Right lobe of liver (tissue), 6 donors: ENCODE results near the gene TMEM256. TPM values are rescaled to one million over a fixed set of nuclear protein-coding genes. Genes with fewer than 3 reads are reported as not detected.

Source experiments
- ATAC-seq, 4 donors: fragments of 200-7000 bp; cut with Tn5 transposase; one replicate each; pipeline ENCODE4 v1.9.1; 2020; ENCODE audit warnings: mild to moderate bottlenecking in 4 of 4, moderate library complexity in 4 of 4
- DNase-seq, 3 donors: peaks; one replicate each; pipeline ENCODE4 v3.0.0-alpha.2; 2020
- H3K27ac ChIP-seq, 3 donors: fragments of 200-600 bp; one replicate each; pipeline ENCODE4 v1.8.0; 2022
- H3K27me3 ChIP-seq, 2 donors: fragments of 200-600 bp; one replicate each; pipeline ENCODE4 v1.8.0; 2022
- H3K36me3 ChIP-seq, 4 donors: fragments of 200-600 bp; sonication (generic) in 1 of 4; one replicate each; pipeline versions ENCODE4 v1.5.1 to v1.8.0; 2017 to 2022; ENCODE audit warnings: control low read depth in 1 of 4
- H3K4me1 ChIP-seq, 4 donors: fragments of 200-600 bp; sonication (generic) in 1 of 4; one replicate each; pipeline versions ENCODE4 v1.5.1 to v1.8.0; 2017 to 2022; ENCODE audit warnings: control low read depth in 1 of 4
- H3K4me3 ChIP-seq, 3 donors: fragments of 200-600 bp; one replicate each; pipeline ENCODE4 v1.8.0; 2022
- H3K9me3 ChIP-seq, 4 donors: fragments of 200-600 bp; sonication (generic) in 1 of 4; one replicate each; pipeline versions ENCODE4 v1.5.1 to v1.8.0; 2017 to 2022; ENCODE audit warnings: control low read depth in 1 of 4
- POLR2A ChIP-seq: fragments of 450-650 bp; IDR thresholded peaks from one replicate; pipeline ENCODE4 v1.6.1; 2017; ENCODE audit warnings: antibody characterized with exemption, mild to moderate bottlenecking
- WGBS: methylation state at CpG from one replicate; pipeline ENCODE4 v1.1.6; 2018; ENCODE audit warnings: low coverage, low lambda C conversion rate; ENCODE audit not compliant: insufficient coverage; ENCODE audit errors: missing lambda C conversion rate; 5-methylcytosine and 5-hydroxymethylcytosine counted together
- intact Hi-C, 2 donors: fragments of 100-400 bp; cut with DNase I; formaldehyde crosslinking; loops; one replicate each; pipeline versions ENCODE4 v1.11.2 to v1.14.1; 2022
- total RNA-seq, 6 experiments: library from RNA; depleted of rRNA in 2 of 6; stranded (reverse); fragments of >200 nt in 2 of 6; fragmentation: NEBNext Ultra II Directional in 3 of 6; extraction: Animal tissue kit (Norgen Biotek cat#: 25700) in 3 of 6; gene quantifications; one replicate each; pipeline versions ENCODE4 v1.1.0 to v1.2.4, GENCODE V29; 2016 to 2023
- TF ChIP-seq, protein P1 (sequence below), 4 donors: fragments of 200-600 bp in 3 of 4; fragments of 450-650 bp in 1 of 4; IDR thresholded peaks; one replicate each; pipeline versions ENCODE4 v1.5.1 to v1.8.0; 2016 to 2022; ENCODE audit warnings: antibody characterized with exemption in 4 of 4, mild to moderate bottlenecking in 2 of 4
- donor health status: DM: no; HTN: yes; CAD: no.
- donor health status: DM: no; HTN: no; CAD: no.
- donor health status: DM: no; HTN: no; CAD: no.
- donor health status: DM: no; HTN: yes; CAD: no.
- donor health status: DM: no; HTN: yes; CAD: no.

The TMEM256 gene
- total RNA-seq, 6 experiments from 2014 or later = 56.4 to 95.4 (median 68.9) TPM

DNA sequence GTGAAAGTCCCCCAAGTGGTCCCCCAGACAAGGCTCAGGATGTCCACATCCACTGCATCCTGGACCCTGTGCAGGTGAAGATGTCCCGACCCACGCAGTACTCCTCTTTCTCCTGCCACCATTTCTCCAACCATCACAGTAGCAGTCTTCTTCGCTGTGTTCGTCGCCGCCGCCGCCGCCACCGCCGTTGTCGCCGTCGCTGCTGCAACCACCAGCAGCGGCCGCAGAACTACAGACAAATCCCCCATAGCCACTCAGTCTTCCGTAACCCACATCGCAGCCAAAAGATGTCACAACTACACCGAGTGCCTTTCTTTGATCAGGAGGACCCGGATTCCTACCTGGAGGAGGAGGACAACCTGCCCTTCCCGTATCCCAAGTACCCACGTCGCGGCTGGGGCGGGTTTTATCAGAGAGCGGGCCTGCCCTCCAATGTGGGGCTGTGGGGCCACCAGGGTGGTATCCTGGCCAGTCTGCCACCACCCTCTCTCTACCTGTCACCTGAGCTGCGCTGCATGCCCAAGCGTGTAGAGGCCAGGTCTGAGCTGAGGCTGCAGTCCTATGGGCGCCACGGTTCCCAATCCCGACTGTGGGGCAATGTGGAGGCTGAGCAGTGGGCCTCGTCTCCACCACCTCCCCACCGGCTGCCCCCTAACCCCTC lies 22.4 kb upstream of the TMEM256 start:
- Histone ChIP-seq H3K27me3 (no peaks in the 10 kb centered on the region), H3K27ac (no peak overlapping the region), H3K4me1 (no peaks in the 10 kb centered on the region), H3K36me3 (no peaks in the 10 kb centered on the region), H3K4me3 (no peak overlapping the region), H3K9me3 (no peaks in the 10 kb centered on the region)
- intact Hi-C loops = no loop called here
- 97% methylated on average over 20 of the region's 33 CpGs for WGBS
- no peak for ATAC-seq
- no peak for DNase-seq
- no peak for TF ChIP-seq POLR2A
- TF ChIP-seq, protein P1, sequence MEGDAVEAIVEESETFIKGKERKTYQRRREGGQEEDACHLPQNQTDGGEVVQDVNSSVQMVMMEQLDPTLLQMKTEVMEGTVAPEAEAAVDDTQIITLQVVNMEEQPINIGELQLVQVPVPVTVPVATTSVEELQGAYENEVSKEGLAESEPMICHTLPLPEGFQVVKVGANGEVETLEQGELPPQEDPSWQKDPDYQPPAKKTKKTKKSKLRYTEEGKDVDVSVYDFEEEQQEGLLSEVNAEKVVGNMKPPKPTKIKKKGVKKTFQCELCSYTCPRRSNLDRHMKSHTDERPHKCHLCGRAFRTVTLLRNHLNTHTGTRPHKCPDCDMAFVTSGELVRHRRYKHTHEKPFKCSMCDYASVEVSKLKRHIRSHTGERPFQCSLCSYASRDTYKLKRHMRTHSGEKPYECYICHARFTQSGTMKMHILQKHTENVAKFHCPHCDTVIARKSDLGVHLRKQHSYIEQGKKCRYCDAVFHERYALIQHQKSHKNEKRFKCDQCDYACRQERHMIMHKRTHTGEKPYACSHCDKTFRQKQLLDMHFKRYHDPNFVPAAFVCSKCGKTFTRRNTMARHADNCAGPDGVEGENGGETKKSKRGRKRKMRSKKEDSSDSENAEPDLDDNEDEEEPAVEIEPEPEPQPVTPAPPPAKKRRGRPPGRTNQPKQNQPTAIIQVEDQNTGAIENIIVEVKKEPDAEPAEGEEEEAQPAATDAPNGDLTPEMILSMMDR (IDR thresholded peaks at IDR 0.05) = no peak

DNA sequence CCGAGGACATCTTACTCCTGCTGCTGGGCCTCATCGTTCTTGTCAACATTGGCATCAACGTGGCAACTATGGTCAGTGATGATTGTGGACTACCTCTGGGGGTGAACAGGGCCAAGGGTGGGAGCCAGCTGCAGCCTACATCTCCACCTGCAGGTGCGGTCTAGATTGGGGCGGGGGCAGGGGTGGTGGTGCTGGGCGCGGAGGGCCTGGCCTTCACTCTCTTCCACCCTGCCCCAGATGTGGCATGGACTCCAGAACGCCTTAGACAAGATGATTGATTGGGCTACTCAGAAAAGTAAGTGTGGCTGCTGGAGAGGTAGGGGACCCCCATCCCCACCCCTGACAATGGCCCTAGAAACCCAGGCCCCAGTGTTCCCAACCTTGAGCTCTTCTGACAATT lies 21.9 kb upstream of the TMEM256 start:
- H3K36me3 ChIP-seq = no peaks in the 10 kb centered on the region
- no peaks in the 10 kb centered on the region for H3K9me3 ChIP-seq
- TF ChIP-seq, protein P1 (IDR thresholded peaks at IDR 0.05) = no peak
- TF ChIP-seq POLR2A = no peak
- H3K4me1 ChIP-seq = no peaks in the 10 kb centered on the region
- DNase-seq (no peak), ATAC-seq (no peak)
- H3K27ac ChIP-seq = no peak overlapping the region
- intact Hi-C loops = no loop called here
- H3K27me3 ChIP-seq = no peaks in the 10 kb centered on the region
- H3K4me3 ChIP-seq = no peak overlapping the region
- WGBS = 64% methylated on average over 4 of the region's 8 CpGs

DNA sequence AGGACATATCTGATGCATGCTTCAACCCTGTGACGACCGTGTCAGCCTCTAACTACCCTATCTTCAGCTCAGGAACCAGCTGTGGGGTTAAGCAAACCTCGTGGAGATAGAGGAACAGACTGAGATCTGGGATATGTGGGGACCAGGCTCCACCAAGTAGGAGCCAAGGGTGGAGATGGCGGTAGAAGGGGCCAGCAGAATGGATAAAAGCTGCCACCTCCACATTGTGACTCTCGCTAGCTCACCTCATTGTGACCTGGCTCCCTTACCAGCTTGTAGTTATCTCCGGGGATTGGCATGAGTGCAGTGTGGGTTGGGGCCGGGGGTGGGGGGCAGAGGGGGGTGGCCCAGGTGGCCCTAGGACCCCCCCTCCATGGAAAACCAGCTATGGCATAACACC lies 21.4 kb upstream of the TMEM256 start, which contains the start of gene SPEM2:
Gene SPEM2, plus strand, starts transcription at position 301 of the 400 bp plus-strand sequence. Its CDS starts 73 bp downstream, at position 374.
- Histone ChIP-seq H3K36me3 (no peaks in the 10 kb centered on the region), H3K4me3 (no peak within 1 kb of the TSS), H3K9me3 (no peaks in the 10 kb centered on the region), H3K27me3 (no peaks in the 10 kb centered on the region), H3K4me1 (no peaks in the 10 kb centered on the region), H3K27ac (no peak within 1 kb of the TSS)
- TF ChIP-seq POLR2A = no peak
- TF ChIP-seq, protein P1 (IDR thresholded peaks at IDR 0.05) = no peak
- intact Hi-C loops = no loop called here
- ATAC-seq (no peak), DNase-seq (no peak)
- WGBS = 54% methylated on average over 4 of the region's 7 CpGs

DNA sequence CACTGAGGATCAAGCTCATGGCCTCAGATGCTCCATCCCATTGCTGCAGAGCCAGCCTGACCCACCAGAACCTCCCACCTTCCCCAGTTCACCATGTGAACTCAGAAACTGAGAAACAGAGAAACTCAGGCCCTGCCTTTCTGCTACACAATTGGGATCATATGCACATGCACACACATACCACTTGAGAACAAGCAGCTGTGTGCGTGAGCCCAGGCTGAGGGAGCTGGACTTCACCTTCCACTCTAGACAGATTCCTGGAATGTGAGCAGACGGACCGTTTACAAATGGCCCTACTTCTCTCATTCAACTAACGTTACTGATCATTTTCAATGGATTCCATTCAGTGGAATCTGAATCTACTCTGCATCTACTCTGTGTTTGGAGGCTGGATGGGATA lies 19.8 kb upstream of the TMEM256 start:
- Histone ChIP-seq H3K9me3 (no peaks in the 10 kb centered on the region), H3K27ac (no peak overlapping the region), H3K27me3 (no peaks in the 10 kb centered on the region), H3K36me3 (no peaks in the 10 kb centered on the region), H3K4me1 (no peaks in the 10 kb centered on the region), H3K4me3 (no peak overlapping the region)
- 79% methylated on average over 4 of the region's 4 CpGs for WGBS
- DNase-seq (no peak), ATAC-seq (no peak)
- intact Hi-C loops = no loop called here
- no peak for TF ChIP-seq POLR2A
- TF ChIP-seq, protein P1 (IDR thresholded peaks at IDR 0.05) = no peak
